GM18951 (cell line): ENCODE measurements around the gene NYNRIN.
"Not testable (repeated sequence)": the region's sequence is repeated elsewhere in the genome, so short reads cannot be mapped to it uniquely, and the experiment has no call there.

Source experiments
- POLR2A ChIP-seq: IDR thresholded peaks from 4 replicates; pipeline ENCODE4 v1.6.1; 2011; ENCODE audit warnings: mild to moderate bottlenecking; ENCODE audit not compliant: insufficient read length, insufficient read depth; ENCODE audit errors: extremely low read depth
- in situ Hi-C: fragments of 300-500 bp; cut with MboI; formaldehyde crosslinking; loops from one replicate; pipeline ENCODE4 v1.12.0; 2022; ENCODE audit warnings: low sequenced_read_pairs, mixed read lengths, inconsistent platforms; ENCODE audit not compliant: unreplicated experiment

The NYNRIN gene

GRCh38 chr14:24398653-24399446 lies at the start of gene NYNRIN:
TSS of gene NYNRIN (plus strand) at chr14:24399003. CDS start at chr14:24399247, 244 bp downstream.
- TF ChIP-seq POLR2A, result no peak
- in situ Hi-C loops, result no loop called here

GRCh38 chr14:24349742-24350141 lies 49.1 kb upstream of the NYNRIN start:
- in situ Hi-C loops, result no loop called here
- TF ChIP-seq POLR2A, result no peak

- in situ Hi-C loops, result no loop called here
- no peak for TF ChIP-seq POLR2A
Measured at GRCh38 chr14:24351517-24351916, 47.3 kb upstream of the NYNRIN start.

- in situ Hi-C loops, result no loop called here
- TF ChIP-seq POLR2A, result no peak
Measured at GRCh38 chr14:24353559-24354481, 45.0 kb upstream of the NYNRIN start.

- in situ Hi-C loops, result not testable (repeated sequence)
Measured at GRCh38 chr14:24354482-24354825, 44.3 kb upstream of the NYNRIN start.

- TF ChIP-seq POLR2A, result no peak
- in situ Hi-C loops, result no loop called here
Measured at GRCh38 chr14:24355009-24355408, 43.8 kb upstream of the NYNRIN start.

GRCh38 chr14:24356208-24356607 lies 42.6 kb upstream of the NYNRIN start:
- in situ Hi-C loops, result no loop called here
- no peak for TF ChIP-seq POLR2A

GRCh38 chr14:24360281-24360680 lies 38.5 kb upstream of the NYNRIN start:
- no peak for TF ChIP-seq POLR2A
- in situ Hi-C loops, result no loop called here

- in situ Hi-C loops, result no loop called here
- no peak for TF ChIP-seq POLR2A
Measured at GRCh38 chr14:24361326-24361725, 37.5 kb upstream of the NYNRIN start.

GRCh38 chr14:24362241-24362960 lies 36.4 kb upstream of the NYNRIN start:
- no peak for TF ChIP-seq POLR2A
- in situ Hi-C loops, result no loop called here

- TF ChIP-seq POLR2A, result no peak
- in situ Hi-C loops, result no loop called here
Measured at GRCh38 chr14:24363401-24363800, 35.4 kb upstream of the NYNRIN start.

GRCh38 chr14:24364841-24365240 lies 34.0 kb upstream of the NYNRIN start:
- no peak for TF ChIP-seq POLR2A
- in situ Hi-C loops, result no loop called here
